ENCODE data around the gene GRIK2.

GRIK2 gene

DNA sequence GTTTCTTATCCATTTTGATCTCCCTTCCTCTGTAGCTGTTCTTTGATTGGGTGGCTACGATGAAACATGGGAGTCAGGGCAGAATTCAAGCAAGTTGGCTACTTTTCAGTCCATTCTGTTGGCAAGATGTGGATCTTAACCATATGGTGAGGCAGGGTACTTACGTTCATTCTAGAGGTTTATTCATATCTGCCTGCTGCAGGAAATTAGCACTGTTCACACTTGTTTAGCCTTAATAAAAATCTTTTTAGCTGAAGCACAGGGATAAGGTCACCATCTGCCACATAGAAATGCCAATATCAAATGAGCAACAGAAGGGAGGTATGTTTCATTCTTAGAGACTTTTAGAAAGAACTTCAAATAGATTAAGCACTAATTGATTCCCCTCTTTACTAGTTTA, 83.9 kb downstream of the GRIK2 start:
- H3K4me3 ChIP-seq (ENCODE audit: low read depth, low read length): no peak overlapping the region
- TF ChIP-seq, protein P1, sequence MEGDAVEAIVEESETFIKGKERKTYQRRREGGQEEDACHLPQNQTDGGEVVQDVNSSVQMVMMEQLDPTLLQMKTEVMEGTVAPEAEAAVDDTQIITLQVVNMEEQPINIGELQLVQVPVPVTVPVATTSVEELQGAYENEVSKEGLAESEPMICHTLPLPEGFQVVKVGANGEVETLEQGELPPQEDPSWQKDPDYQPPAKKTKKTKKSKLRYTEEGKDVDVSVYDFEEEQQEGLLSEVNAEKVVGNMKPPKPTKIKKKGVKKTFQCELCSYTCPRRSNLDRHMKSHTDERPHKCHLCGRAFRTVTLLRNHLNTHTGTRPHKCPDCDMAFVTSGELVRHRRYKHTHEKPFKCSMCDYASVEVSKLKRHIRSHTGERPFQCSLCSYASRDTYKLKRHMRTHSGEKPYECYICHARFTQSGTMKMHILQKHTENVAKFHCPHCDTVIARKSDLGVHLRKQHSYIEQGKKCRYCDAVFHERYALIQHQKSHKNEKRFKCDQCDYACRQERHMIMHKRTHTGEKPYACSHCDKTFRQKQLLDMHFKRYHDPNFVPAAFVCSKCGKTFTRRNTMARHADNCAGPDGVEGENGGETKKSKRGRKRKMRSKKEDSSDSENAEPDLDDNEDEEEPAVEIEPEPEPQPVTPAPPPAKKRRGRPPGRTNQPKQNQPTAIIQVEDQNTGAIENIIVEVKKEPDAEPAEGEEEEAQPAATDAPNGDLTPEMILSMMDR (IDR thresholded peaks at IDR 0.05; ENCODE audit: low read depth, low read length, missing control alignments): no peak
- DNase-seq (ENCODE audit: low read depth): no peak

DNA sequence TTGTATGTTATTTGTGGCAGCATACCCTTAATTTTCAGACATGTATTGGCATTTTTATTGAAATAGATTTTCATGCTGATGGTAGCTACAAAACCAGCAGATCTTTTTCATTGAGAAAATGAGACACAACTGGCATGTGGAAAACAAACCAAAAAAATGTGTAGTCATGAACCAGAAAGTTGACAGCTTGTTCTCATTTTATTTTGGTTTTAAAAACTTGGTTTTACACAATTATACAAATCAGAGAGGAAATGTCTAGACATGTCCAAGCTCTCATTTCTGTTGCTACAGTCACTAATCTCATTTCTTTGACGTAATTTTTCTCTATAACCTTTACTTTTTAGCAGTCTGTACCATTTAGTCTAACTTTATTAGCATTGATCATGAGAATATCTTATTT, 85.4 kb downstream of the GRIK2 start:
- TF ChIP-seq, protein P1 (IDR thresholded peaks at IDR 0.05; ENCODE audit: low read depth, low read length, missing control alignments): no peak
- H3K4me3 ChIP-seq (ENCODE audit: low read depth, low read length): no peak overlapping the region
- no peak for DNase-seq (ENCODE audit: low read depth)

DNA sequence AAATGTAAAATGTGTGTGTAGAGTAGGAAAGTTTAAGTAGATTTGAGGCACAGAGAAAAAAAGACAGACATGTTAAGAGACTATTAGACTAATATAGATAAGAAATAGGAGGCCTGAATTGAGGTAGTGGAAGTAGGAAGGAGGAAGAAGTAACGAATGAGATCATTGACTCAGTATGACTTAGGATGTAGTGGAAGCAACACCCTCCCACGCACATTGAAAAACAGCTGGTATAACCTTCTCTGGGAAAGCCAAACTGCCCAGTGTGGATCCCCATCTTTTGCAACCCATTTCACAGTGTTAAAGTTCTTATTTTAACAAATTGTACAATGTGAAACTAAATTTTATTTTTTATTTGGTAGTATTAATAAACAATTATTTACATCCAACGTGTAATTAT, 89.1 kb downstream of the GRIK2 start:
- TF ChIP-seq, protein P1 (IDR thresholded peaks at IDR 0.05; ENCODE audit: low read depth, low read length, missing control alignments): no peak
- no peak overlapping the region for H3K4me3 ChIP-seq (ENCODE audit: low read depth, low read length)
- DNase-seq (ENCODE audit: low read depth): no peak

GRCh38 chr6:101484781-101485180, 91.3 kb downstream of the GRIK2 start:
- H3K4me3 ChIP-seq (ENCODE audit: low read depth, low read length): no peak overlapping the region
- DNase-seq (ENCODE audit: low read depth): no peak
- TF ChIP-seq, protein P1 (IDR thresholded peaks at IDR 0.05; ENCODE audit: low read depth, low read length, missing control alignments): no peak

- no peak for DNase-seq (ENCODE audit: low read depth)
- no peak overlapping the region for H3K4me3 ChIP-seq (ENCODE audit: low read depth, low read length)
- TF ChIP-seq, protein P1 (IDR thresholded peaks at IDR 0.05; ENCODE audit: low read depth, low read length, missing control alignments): no peak
These were observed 92.6 kb downstream of the GRIK2 start for GRCh38 chr6:101486124-101486523.

- no peak overlapping the region for H3K4me3 ChIP-seq (ENCODE audit: low read depth, low read length)
- TF ChIP-seq, protein P1 (IDR thresholded peaks at IDR 0.05; ENCODE audit: low read depth, low read length, missing control alignments): no peak
- no peak for DNase-seq (ENCODE audit: low read depth)
These were observed 93.2 kb downstream of the GRIK2 start for GRCh38 chr6:101486726-101487125.

GRCh38 chr6:101489456-101489855, 95.9 kb downstream of the GRIK2 start:
- TF ChIP-seq, protein P1 (IDR thresholded peaks at IDR 0.05; ENCODE audit: low read depth, low read length, missing control alignments): no peak
- no peak for DNase-seq (ENCODE audit: low read depth)
- no peak overlapping the region for H3K4me3 ChIP-seq (ENCODE audit: low read depth, low read length)

Data from GM12864 (cell line).